ENCODE data around the gene RABGGTA. TPM values are rescaled to one million over a fixed set of nuclear protein-coding genes. Genes with fewer than 3 reads are reported as not detected.

The RABGGTA gene
- total and polyA plus RNA-seq, 2 donors (not counting 1 experiment from before 2014, with no cell fraction given) = 70.1 to 159 TPM

DNA sequence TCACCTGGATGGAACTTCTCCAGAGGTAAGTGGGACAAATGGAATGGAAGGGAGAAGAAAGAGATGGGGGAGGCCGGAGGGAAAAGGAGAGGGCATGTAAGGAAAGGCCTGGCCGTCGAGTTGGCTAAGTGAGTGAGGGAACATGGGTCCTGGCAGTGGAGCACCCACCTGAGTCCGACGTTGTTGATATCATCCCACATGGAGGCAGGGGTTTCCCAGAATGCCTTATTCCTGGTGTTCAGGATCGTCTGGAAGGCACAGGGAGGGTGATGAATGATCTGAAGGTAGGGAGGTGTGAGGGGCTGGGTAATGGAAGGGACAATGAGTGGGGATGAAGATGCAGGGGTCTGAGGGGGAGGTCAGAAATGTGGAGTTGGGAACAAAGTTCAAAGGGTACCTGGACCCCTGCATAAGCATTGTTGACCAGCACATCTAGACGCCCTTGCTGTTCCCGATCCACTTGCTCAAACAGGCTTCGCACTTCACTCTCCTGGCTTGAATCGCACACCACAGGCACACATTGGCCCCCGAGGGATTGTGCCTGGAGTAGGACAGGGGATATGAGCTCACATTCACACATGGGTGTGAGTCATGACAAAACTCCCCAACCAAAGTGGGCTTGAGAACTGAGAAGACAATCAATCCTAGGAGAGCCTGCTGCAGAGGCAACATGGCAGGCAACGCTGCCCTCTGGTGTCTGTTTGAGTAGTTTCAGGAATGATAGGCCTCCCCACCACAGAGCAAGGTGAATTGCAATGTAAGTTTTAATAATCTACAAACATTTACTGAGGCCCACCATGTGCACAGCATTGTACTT is 25.2 kb upstream of the RABGGTA start:
- Histone ChIP-seq H3K4me3 (ENCODE audit: control extremely low read depth in 1 of 5, extremely low read depth in 1 of 5, insufficient read depth in 1 of 5, low read depth in 2 of 5, low read length in 4 of 5) (no peak overlapping the region), H4K20me1 (ENCODE audit: control insufficient read depth, insufficient read depth, low read length, poor library complexity, severe bottlenecking) (peaks cover 6% of the 10 kb centered on the region), H2AFZ (ENCODE audit: insufficient read depth, low read depth, low read length, poor library complexity, severe bottlenecking) (no peak overlapping the region), H3K9ac (ENCODE audit: low read length) (no peak overlapping the region), H3K79me2 (ENCODE audit: control insufficient read depth, insufficient read depth, low read length) (peaks cover 44% of the 10 kb centered on the region), H3K27ac (ENCODE audit: low read length in 2 of 2) (peak overlapping the region; percentile 42 to 76), H3K4me2 (replicated peaks; ENCODE audit: low read depth, low read length, poor library complexity, severe bottlenecking) (peak overlapping the region; percentile 17), H3K36me3 (replicated peaks in 1 of 2; ENCODE audit: control extremely low read depth in 1 of 2, control insufficient read depth in 1 of 2, extremely low read depth in 1 of 2, insufficient read depth in 2 of 2, low read length in 1 of 2) (peaks cover 4 to 38% of the 10 kb centered on the region in 2 experiments), H3K9me3 (ENCODE audit: control extremely low read depth in 1 of 3, control insufficient read depth in 2 of 3, insufficient read depth in 1 of 3, low read length in 2 of 3) (no peaks in the 10 kb centered on the region), H3K4me1 (ENCODE audit: control insufficient read depth in 2 of 2, insufficient read depth in 2 of 2, low read length in 2 of 2) (peaks cover 30 to 41% of the 10 kb centered on the region in 2 donors), H3K27me3 (replicated peaks in 1 of 4; ENCODE audit: control extremely low read depth in 1 of 4, control insufficient read depth in 3 of 4, insufficient read depth in 4 of 4, low read length in 3 of 4) (no peaks in the 10 kb centered on the region)
- ATAC-seq (ENCODE audit: low read depth) = peak; percentile 64
- Mint-ChIP-seq H3K27me3 (no peaks in the 10 kb centered on the region), H3K4me1 (peaks cover 46% of the 10 kb centered on the region), H3K27ac (peak overlapping the region; percentile 85), H3K4me3 (peak overlapping the region; percentile 44), H3K9me3 (ENCODE audit: insufficient read depth) (no peaks in the 10 kb centered on the region)
- peak; percentile 86 for DNase-seq
- ChIA-PET POLR2A (interaction anchor here (1.1 to 4.1 kb wide), 6 partner anchors 9 to 54 kb away, joined by 3 to 47 read pairs (median 4); partner anchors contain the start of genes LTB4R, LTB4R2, RABGGTA and TINF2), CTCF (interaction anchor here (0.7 to 10.9 kb wide), 27 partner anchors 7 to 238 kb away, joined by 3 to 254 read pairs (median 7); partner anchors contain the start of genes CHMP4A, CIDEB, DCAF11 and IPO4)
- TF ChIP-seq EZH2 (IDR thresholded peaks at IDR 0.05; ENCODE audit: borderline replicate concordance, insufficient read depth, low read depth, low read length, poor library complexity, severe bottlenecking) = no peak
- TF ChIP-seq, protein P1, sequence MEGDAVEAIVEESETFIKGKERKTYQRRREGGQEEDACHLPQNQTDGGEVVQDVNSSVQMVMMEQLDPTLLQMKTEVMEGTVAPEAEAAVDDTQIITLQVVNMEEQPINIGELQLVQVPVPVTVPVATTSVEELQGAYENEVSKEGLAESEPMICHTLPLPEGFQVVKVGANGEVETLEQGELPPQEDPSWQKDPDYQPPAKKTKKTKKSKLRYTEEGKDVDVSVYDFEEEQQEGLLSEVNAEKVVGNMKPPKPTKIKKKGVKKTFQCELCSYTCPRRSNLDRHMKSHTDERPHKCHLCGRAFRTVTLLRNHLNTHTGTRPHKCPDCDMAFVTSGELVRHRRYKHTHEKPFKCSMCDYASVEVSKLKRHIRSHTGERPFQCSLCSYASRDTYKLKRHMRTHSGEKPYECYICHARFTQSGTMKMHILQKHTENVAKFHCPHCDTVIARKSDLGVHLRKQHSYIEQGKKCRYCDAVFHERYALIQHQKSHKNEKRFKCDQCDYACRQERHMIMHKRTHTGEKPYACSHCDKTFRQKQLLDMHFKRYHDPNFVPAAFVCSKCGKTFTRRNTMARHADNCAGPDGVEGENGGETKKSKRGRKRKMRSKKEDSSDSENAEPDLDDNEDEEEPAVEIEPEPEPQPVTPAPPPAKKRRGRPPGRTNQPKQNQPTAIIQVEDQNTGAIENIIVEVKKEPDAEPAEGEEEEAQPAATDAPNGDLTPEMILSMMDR (IDR thresholded peaks at IDR 0.05) = peak; percentile 83
- WGBS (ENCODE audit: insufficient coverage) = 88% methylated on average over 8 of the region's 12 CpGs
- intact Hi-C loops (cut with micrococcal nuclease) = loop anchor here (1.0 to 5.0 kb wide), 6 partner anchors 17 to 182 kb away; partner anchors contain the start of genes DCAF11, MDP1, NRL and RABGGTA

DNA sequence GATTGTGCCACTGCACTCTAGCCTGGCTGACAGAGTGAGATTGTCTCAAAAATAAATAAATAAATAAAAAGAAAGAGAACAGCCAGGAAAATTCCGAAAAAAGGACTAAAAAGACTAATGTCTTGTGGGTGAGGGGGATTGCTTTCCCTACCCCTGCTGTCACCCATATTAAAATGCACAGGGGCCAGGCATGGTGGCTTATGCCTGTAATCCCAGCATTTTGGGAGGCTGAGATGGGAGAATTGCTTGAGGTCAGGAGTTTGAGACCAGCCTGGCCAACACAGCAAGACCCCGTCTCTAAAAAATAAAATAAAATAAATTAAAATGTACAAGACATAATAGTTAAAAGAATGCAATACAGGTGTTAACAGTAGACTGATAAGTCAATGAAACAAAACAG is 22.1 kb upstream of the RABGGTA start:
- Histone ChIP-seq H3K9me3 (ENCODE audit: control extremely low read depth in 1 of 3, control insufficient read depth in 2 of 3, insufficient read depth in 1 of 3, low read length in 2 of 3) (no peaks in the 10 kb centered on the region), H3K4me2 (replicated peaks; ENCODE audit: low read depth, low read length, poor library complexity, severe bottlenecking) (no peak overlapping the region), H3K4me3 (ENCODE audit: control extremely low read depth in 1 of 5, extremely low read depth in 1 of 5, insufficient read depth in 1 of 5, low read depth in 2 of 5, low read length in 4 of 5) (no peak overlapping the region), H2AFZ (ENCODE audit: insufficient read depth, low read depth, low read length, poor library complexity, severe bottlenecking) (no peak overlapping the region), H3K27ac (ENCODE audit: low read length in 2 of 2) (no peak overlapping the region), H3K27me3 (replicated peaks in 1 of 4; ENCODE audit: control extremely low read depth in 1 of 4, control insufficient read depth in 3 of 4, insufficient read depth in 4 of 4, low read length in 3 of 4) (no peaks in the 10 kb centered on the region), H3K4me1 (ENCODE audit: control insufficient read depth in 2 of 2, insufficient read depth in 2 of 2, low read length in 2 of 2) (peaks cover 24 to 38% of the 10 kb centered on the region in 2 donors), H3K9ac (ENCODE audit: low read length) (no peak overlapping the region), H4K20me1 (ENCODE audit: control insufficient read depth, insufficient read depth, low read length, poor library complexity, severe bottlenecking) (no peaks in the 10 kb centered on the region), H3K79me2 (ENCODE audit: control insufficient read depth, insufficient read depth, low read length) (peaks cover 17% of the 10 kb centered on the region), H3K36me3 (replicated peaks in 1 of 2; ENCODE audit: control extremely low read depth in 1 of 2, control insufficient read depth in 1 of 2, extremely low read depth in 1 of 2, insufficient read depth in 2 of 2, low read length in 1 of 2) (peaks cover 13 to 58% of the 10 kb centered on the region in 2 experiments)
- Mint-ChIP-seq H3K9me3 (ENCODE audit: insufficient read depth) (no peaks in the 10 kb centered on the region), H3K27ac (no peak overlapping the region), H3K4me3 (no peak overlapping the region), H3K27me3 (no peaks in the 10 kb centered on the region), H3K4me1 (peaks cover 33% of the 10 kb centered on the region)
- DNase-seq = no peak
- ChIA-PET POLR2A (no interaction called here), CTCF (interaction anchor here (1.4 to 5.1 kb wide), 6 partner anchors 12 to 51 kb away, joined by 7 to 41 read pairs (median 12); partner anchors contain the start of genes CIDEB, LTB4R2, RABGGTA and TINF2)
- WGBS (ENCODE audit: insufficient coverage) = no CpG with 5 or more reads among the region's 2 CpGs
- TF ChIP-seq EZH2 (IDR thresholded peaks at IDR 0.05; ENCODE audit: borderline replicate concordance, insufficient read depth, low read depth, low read length, poor library complexity, severe bottlenecking) = no peak
- TF ChIP-seq, protein P1 (IDR thresholded peaks at IDR 0.05) = no peak
- intact Hi-C loops (cut with micrococcal nuclease) = no loop called here
- no peak for ATAC-seq (ENCODE audit: low read depth)
